ENCODE results near the gene UTP25.

UTP25 gene

DNA sequence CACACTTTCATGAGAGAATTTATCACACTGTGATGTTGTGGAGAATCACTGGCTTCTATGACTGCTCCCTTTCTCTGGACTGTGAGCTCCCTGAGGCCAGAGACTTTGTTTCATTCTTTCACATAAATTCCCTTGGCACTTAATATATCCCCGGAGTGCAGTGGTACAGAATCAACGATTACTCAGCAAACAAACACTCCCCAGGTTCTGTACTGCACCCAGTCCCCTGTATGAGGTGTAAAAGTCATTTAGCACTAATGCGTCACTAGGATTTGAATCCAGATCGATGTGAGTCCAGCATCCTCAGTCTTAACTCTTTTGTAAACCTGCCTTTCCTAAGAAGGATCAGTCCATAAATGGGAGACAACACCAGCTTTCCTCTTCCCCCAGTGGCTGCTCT, 6.8 kb upstream of the UTP25 start:
- no peak for DNase-seq
- TF ChIP-seq CTCF (IDR thresholded peaks at IDR 0.05; ENCODE audit: low read depth, low read length): no peak
- Histone ChIP-seq H3K4me1 (peaks cover 9% of the 10 kb centered on the region), H3K27me3 (no peaks in the 10 kb centered on the region), H3K4me3 (ENCODE audit: low read depth, low read length) (no peak overlapping the region), H3K9me3 (no peaks in the 10 kb centered on the region), H3K36me3 (no peaks in the 10 kb centered on the region)

DNA sequence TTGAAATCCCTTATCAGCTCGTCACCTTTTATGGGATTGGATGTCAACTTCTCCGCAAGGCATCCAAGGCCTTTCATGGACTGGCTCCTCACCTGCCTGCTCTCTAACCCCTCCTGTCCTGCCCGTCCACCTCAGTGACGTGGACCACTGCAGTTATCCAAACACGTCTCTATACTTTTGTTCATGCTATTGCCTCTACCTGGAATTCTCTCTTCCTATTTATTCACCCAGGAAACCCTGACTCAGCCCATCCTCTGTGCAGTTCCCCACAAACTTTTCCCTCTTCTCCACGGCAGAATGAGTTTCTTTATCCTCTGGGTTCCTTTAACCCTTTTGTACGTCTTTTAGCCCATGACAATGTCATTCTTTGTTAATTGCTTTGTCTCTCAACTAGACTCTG, 5.1 kb upstream of the UTP25 start:
- no peak for DNase-seq
- TF ChIP-seq CTCF (IDR thresholded peaks at IDR 0.05; ENCODE audit: low read depth, low read length): no peak
- H3K9me3 ChIP-seq: no peaks in the 10 kb centered on the region
- no peaks in the 10 kb centered on the region for H3K36me3 ChIP-seq
- H3K4me1 ChIP-seq: peaks cover 1% of the 10 kb centered on the region; the same call in 1 of the 2 replicates
- no peaks in the 10 kb centered on the region for H3K27me3 ChIP-seq
- no peak overlapping the region for H3K4me3 ChIP-seq (ENCODE audit: low read depth, low read length)

GRCh38 chr1:209823143-209824041, 4.4 kb upstream of the UTP25 start:
- Histone ChIP-seq H3K27me3 (no peaks in the 10 kb centered on the region), H3K36me3 (no peaks in the 10 kb centered on the region), H3K4me3 (ENCODE audit: low read depth, low read length) (no peak overlapping the region), H3K9me3 (no peaks in the 10 kb centered on the region), H3K4me1 (no peaks in the 10 kb centered on the region)
- no peak for DNase-seq
- TF ChIP-seq CTCF (IDR thresholded peaks at IDR 0.05; ENCODE audit: low read depth, low read length): peak; percentile 79

- no peaks in the 10 kb centered on the region for H3K27me3 ChIP-seq
- H3K36me3 ChIP-seq: peaks cover 4% of the 10 kb centered on the region
- no peak for TF ChIP-seq CTCF (IDR thresholded peaks at IDR 0.05; ENCODE audit: low read depth, low read length)
- H3K9me3 ChIP-seq: no peaks in the 10 kb centered on the region
- no peaks in the 10 kb centered on the region for H3K4me1 ChIP-seq
- H3K4me3 ChIP-seq (ENCODE audit: low read depth, low read length): no peak overlapping the region
- DNase-seq: no peak
These were observed 2.0 kb upstream of the UTP25 start for GRCh38 chr1:209825591-209826434.

- Histone ChIP-seq H3K4me3 (ENCODE audit: low read depth, low read length) (peak overlapping the region; percentile 77; the same call in 1 of the 2 replicates), H3K4me1 (no peaks in the 10 kb centered on the region), H3K9me3 (no peaks in the 10 kb centered on the region), H3K27me3 (no peaks in the 10 kb centered on the region), H3K36me3 (peaks cover 42% of the 10 kb centered on the region)
- DNase-seq: no peak
- TF ChIP-seq CTCF (IDR thresholded peaks at IDR 0.05; ENCODE audit: low read depth, low read length): no peak
These were observed 1.9 kb downstream of the UTP25 start for GRCh38 chr1:209829716-209830115.

All from BE2C (cell line).